Panc1 (cell line): ENCODE results near the gene MRPL54. TPM values are rescaled to one million over a fixed set of nuclear protein-coding genes. Genes with fewer than 3 reads are reported as not detected.

Experiments used
- ATAC-seq: fragments of 200-7000 bp; cut with Tn5 transposase; 2 replicates; pipeline ENCODE4 v1.9.1; 2020; ENCODE audit warnings: mild to moderate bottlenecking, moderate library complexity
- BruUV-seq: library from RNA; stranded (reverse); fragments of 400-500 nt; replicated peaks from 2 replicates; lab custom pipeline; 2021; lab: Mats Ljungman, UMichigan
- CTCF ChIA-PET: fragments of 300-600 bp; sonication (Branson Sonifier 250); formaldehyde crosslinking; loops from one replicate; lab custom pipeline; 2022; ENCODE audit warnings: antibody characterized with exemption; lab: Charles Lee
- POLR2A ChIA-PET: fragments of 300-600 bp; sonication (Branson Sonifier 250); formaldehyde crosslinking; loops from one replicate; lab custom pipeline; 2022; ENCODE audit warnings: antibody characterized with exemption; lab: Charles Lee
- DNase-seq: peaks from one replicate; pipeline ENCODE4 v3.0.0-alpha.2; 2010; ENCODE audit warnings: low read depth, low spot score
- H3K27ac ChIP-seq: 2 replicates; pipeline ENCODE4 v1.5.1; 2011; ENCODE audit warnings: mild to moderate bottlenecking, low read length, inconsistent platforms
- H3K27me3 ChIP-seq: fragments of 200-500 bp; sonication (Bioruptor generic); 2 replicates; pipeline ENCODE4 v1.6.0; 2014; ENCODE audit warnings: low read length, inconsistent platforms; ENCODE audit not compliant: control insufficient read depth, insufficient read depth
- H3K36me3 ChIP-seq: fragments of 200-500 bp; sonication (Bioruptor generic); 2 replicates; pipeline ENCODE4 v1.5.1; 2014; ENCODE audit warnings: inconsistent platforms, mild to moderate bottlenecking, low read length, moderate library complexity; ENCODE audit not compliant: control insufficient read depth, insufficient read depth
- H3K4me1 ChIP-seq: 2 replicates; pipeline ENCODE4 v1.5.1; 2011; ENCODE audit warnings: inconsistent platforms, mild to moderate bottlenecking, low read length, moderate library complexity; ENCODE audit not compliant: control insufficient read depth, insufficient read depth
- H3K4me3 ChIP-seq, 2 experiments: 2 replicates each; pipeline ENCODE4 v1.5.1; 2011 to 2012; ENCODE audit warnings: low read depth in 2 of 2, low read length in 2 of 2, mild to moderate bottlenecking in 2 of 2, inconsistent platforms in 1 of 2, moderate library complexity in 1 of 2
- H3K9me3 ChIP-seq: fragments of 200-500 bp; sonication (Bioruptor generic); 2 replicates; pipeline ENCODE4 v1.5.1; 2014; ENCODE audit warnings: low read depth, mild to moderate bottlenecking, inconsistent platforms, low read length, moderate library complexity; ENCODE audit not compliant: control insufficient read depth, insufficient read depth
- POLR2AphosphoS5 ChIP-seq: IDR thresholded peaks from 2 replicates; pipeline ENCODE4 v1.6.1; 2012; ENCODE audit warnings: mild to moderate bottlenecking, low read depth, low read length, moderate library complexity
- REST ChIP-seq, 2 experiments: IDR thresholded peaks; 2 replicates each; pipeline ENCODE4 v1.6.1; 2011 to 2012; ENCODE audit warnings: low read depth in 2 of 2, control low read depth in 1 of 2, low read length in 1 of 2, mild to moderate bottlenecking in 1 of 2, moderate library complexity in 1 of 2; ENCODE audit not compliant: insufficient read depth in 1 of 2
- SIN3A ChIP-seq: IDR thresholded peaks from 2 replicates; pipeline ENCODE4 v1.6.1; 2012; ENCODE audit warnings: low read depth, mild to moderate bottlenecking, low read length, moderate library complexity, borderline replicate concordance; ENCODE audit not compliant: insufficient read depth
- TCF7L2 ChIP-seq: IDR thresholded peaks from 2 replicates; pipeline ENCODE4 v1.6.1; 2011; ENCODE audit warnings: mild to moderate bottlenecking, low read depth, low read length, inconsistent platforms
- in situ Hi-C: cut with HindIII; loops from 2 replicates; pipeline ENCODE4 v1.10.0; 2016; ENCODE audit warnings: low sequenced_read_pairs, low pct_unique_long_range_greater_than_20kb
- intact Hi-C: fragments of 100-400 bp; cut with micrococcal nuclease; formaldehyde crosslinking; loops from one replicate; pipeline ENCODE4 v1.10.0; 2022; ENCODE audit not compliant: unreplicated experiment
- total RNA-seq: library from RNA; stranded (reverse); gene quantifications from one replicate; pipeline ENCODE4 v1.2.1, GENCODE V29; 2021; ENCODE audit not compliant: unreplicated experiment
- TF ChIP-seq, protein P1 (sequence below): fragments of 450-650 bp; IDR thresholded peaks from 2 replicates; pipeline ENCODE4 v1.5.1; 2017; ENCODE audit warnings: mild to moderate bottlenecking

Gene MRPL54
- total RNA-seq, 1 experiment from 2014 or later, result 42.8 TPM

DNA sequence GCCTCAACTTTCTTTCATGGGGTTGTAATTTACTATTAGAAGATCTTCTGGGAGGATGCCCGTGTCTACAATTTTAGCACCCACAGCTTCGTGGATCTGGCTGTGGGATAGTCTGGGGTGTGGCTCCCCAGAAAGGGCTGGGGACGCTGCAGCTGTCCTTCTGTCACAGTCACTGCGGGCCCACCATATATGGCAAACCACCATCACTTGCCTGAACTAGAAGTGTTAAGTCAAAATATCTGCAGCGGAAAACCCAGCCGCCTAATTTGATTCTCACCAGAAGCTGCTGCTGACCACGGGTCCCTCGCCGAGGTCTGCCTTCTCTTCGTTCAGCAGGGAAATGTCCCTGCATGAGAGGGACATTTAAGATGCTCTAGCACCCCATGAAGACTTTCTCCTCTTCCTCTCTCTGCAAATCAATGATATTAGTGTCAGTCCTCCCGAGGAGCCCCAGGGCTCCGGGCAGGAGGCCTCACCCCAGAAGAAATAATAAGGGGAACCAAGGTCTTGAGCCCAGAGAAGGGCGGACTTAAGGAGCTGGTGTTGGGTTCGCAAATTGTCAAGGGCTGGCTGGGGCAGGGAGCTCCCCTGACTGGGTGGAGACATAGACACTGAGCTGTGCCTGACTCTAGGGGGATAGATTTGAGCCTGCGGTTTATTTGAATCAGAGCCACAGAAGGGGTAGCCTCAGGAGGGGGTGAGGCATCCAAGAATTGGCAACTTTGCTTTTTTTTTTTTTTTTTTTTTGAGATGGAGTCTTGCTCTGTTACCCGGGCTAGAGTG lies 26.7 kb downstream of the MRPL54 start:
- no peaks in the 10 kb centered on the region; the same call in 1 of the 2 replicates for H3K4me1 ChIP-seq
- TF ChIP-seq POLR2AphosphoS5, result no peak
- no peak for TF ChIP-seq SIN3A
- no peak for TF ChIP-seq TCF7L2
- TF ChIP-seq, protein P1, sequence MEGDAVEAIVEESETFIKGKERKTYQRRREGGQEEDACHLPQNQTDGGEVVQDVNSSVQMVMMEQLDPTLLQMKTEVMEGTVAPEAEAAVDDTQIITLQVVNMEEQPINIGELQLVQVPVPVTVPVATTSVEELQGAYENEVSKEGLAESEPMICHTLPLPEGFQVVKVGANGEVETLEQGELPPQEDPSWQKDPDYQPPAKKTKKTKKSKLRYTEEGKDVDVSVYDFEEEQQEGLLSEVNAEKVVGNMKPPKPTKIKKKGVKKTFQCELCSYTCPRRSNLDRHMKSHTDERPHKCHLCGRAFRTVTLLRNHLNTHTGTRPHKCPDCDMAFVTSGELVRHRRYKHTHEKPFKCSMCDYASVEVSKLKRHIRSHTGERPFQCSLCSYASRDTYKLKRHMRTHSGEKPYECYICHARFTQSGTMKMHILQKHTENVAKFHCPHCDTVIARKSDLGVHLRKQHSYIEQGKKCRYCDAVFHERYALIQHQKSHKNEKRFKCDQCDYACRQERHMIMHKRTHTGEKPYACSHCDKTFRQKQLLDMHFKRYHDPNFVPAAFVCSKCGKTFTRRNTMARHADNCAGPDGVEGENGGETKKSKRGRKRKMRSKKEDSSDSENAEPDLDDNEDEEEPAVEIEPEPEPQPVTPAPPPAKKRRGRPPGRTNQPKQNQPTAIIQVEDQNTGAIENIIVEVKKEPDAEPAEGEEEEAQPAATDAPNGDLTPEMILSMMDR, result no peak
- TF ChIP-seq REST (IDR thresholded peaks at IDR 0.05; ENCODE audit: insufficient read depth in 1 of 2, low read depth in 2 of 2, low read length in 1 of 2), result no peak
- no peak overlapping the region for H3K27ac ChIP-seq
- no peaks in the 10 kb centered on the region for H3K36me3 ChIP-seq
- intact Hi-C loops, result no loop called here
- BruUV-seq, result no TSS peak
- in situ Hi-C loops, result no loop called here
- CTCF ChIA-PET, result interaction anchor here (0.6 kb wide), 1 partner anchor 351 kb away, joined by 5 read pairs; no protein-coding TSS in a partner anchor
- ATAC-seq (no peak), DNase-seq (no peak)
- no peak overlapping the region for H3K4me3 ChIP-seq
- H3K27me3 ChIP-seq, result no peaks in the 10 kb centered on the region
- H3K9me3 ChIP-seq, result no peaks in the 10 kb centered on the region
- POLR2A ChIA-PET, result no interaction called here

- H3K4me3 ChIP-seq, result no peak overlapping the region
- no peaks in the 10 kb centered on the region for H3K36me3 ChIP-seq
- no peak for TF ChIP-seq SIN3A
- TF ChIP-seq TCF7L2, result no peak
- no TSS peak for BruUV-seq
- POLR2A ChIA-PET, result no interaction called here
- no peak overlapping the region for H3K27ac ChIP-seq
- H3K4me1 ChIP-seq, result no peaks in the 10 kb centered on the region
- CTCF ChIA-PET, result no interaction called here
- in situ Hi-C loops (no loop called here), intact Hi-C loops (no loop called here)
- ATAC-seq, result no peak
- no peaks in the 10 kb centered on the region for H3K9me3 ChIP-seq
- DNase-seq, result no peak
- no peaks in the 10 kb centered on the region for H3K27me3 ChIP-seq
These were observed 27.8 kb downstream of the MRPL54 start for GRCh38 chr19:3790209-3790734.

DNA sequence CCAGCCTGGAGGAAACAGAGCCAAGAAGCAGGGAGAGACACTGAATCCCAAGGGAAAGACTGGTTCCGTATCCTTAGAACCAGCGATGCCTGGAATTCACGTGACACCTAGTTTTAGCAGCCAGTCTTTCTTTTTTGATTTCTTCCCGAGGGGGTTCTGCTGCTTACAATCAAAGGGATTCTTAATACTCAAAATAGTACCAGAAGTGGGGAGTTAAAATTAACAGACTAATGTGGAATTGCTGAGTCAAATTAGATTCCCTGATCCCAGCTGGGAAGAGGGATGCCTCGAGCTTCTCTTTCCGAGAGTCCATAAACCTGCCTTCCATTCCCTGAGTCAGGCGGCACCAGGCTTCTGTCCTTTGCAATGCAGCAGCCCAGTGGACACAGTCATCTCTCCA lies 28.5 kb downstream of the MRPL54 start:
- H3K27ac ChIP-seq, result no peak overlapping the region
- ATAC-seq (no peak), DNase-seq (no peak)
- no peak for TF ChIP-seq SIN3A
- TF ChIP-seq REST (IDR thresholded peaks at IDR 0.05; ENCODE audit: insufficient read depth in 1 of 2, low read depth in 2 of 2, low read length in 1 of 2), result no peak
- no peak for TF ChIP-seq POLR2AphosphoS5
- no peak for TF ChIP-seq TCF7L2
- TF ChIP-seq, protein P1, result no peak
- ChIA-PET CTCF (no interaction called here), POLR2A (interaction anchor here (0.7 kb wide), 1 partner anchor 529 kb away, joined by 7 read pairs; no protein-coding TSS in a partner anchor)
- H3K4me3 ChIP-seq, result no peak overlapping the region
- H3K36me3 ChIP-seq, result no peaks in the 10 kb centered on the region
- no peaks in the 10 kb centered on the region for H3K9me3 ChIP-seq
- no peaks in the 10 kb centered on the region for H3K4me1 ChIP-seq
- H3K27me3 ChIP-seq, result no peaks in the 10 kb centered on the region
- in situ Hi-C loops, result no loop called here
- intact Hi-C loops, result no loop called here
- no TSS peak for BruUV-seq
